GM21390 (cell line): ENCODE data around the gene PLEKHB1.
"Not testable (repeated sequence)": the region's sequence is repeated elsewhere in the genome, so short reads cannot be mapped to it uniquely, and the experiment has no call there.

ENCODE experiments used
- ATAC-seq: cut with Tn5 transposase; IDR thresholded peaks from one replicate; pipeline ENCODE4 v1.9.1; 2021; ENCODE audit not compliant: unreplicated experiment

Gene PLEKHB1

GRCh38 chr11:73670808-73671207 is 24.4 kb downstream of the PLEKHB1 start:
- no peak for ATAC-seq

GRCh38 chr11:73671701-73672100 is 25.3 kb downstream of the PLEKHB1 start:
- no peak for ATAC-seq

- not testable (repeated sequence) for ATAC-seq
These were observed 30.2 kb downstream of the PLEKHB1 start for GRCh38 chr11:73676552-73676951.

GRCh38 chr11:73680687-73681086 is 34.3 kb downstream of the PLEKHB1 start:
- no peak for ATAC-seq

- no peak for ATAC-seq
These were observed 47.6 kb downstream of the PLEKHB1 start for GRCh38 chr11:73693899-73694525.

GRCh38 chr11:73705053-73705452 is 58.7 kb downstream of the PLEKHB1 start:
- no peak for ATAC-seq

GRCh38 chr11:73710964-73711363 is 64.6 kb downstream of the PLEKHB1 start:
- ATAC-seq = no peak
